Vagina (tissue), 2 donors: ENCODE results near the gene MAFF. TPM values are rescaled to one million over a fixed set of nuclear protein-coding genes. Genes with fewer than 3 reads are reported as not detected.

Experiments used
- DNase-seq, 2 donors: peaks; one replicate each; pipeline ENCODE4 v3.0.0-alpha.2; 2017; ENCODE audit errors: extremely low spot score in 2 of 2
- H3K27ac ChIP-seq: fragments of 200-600 bp; sonication (generic); one replicate; pipeline ENCODE4 v1.5.1; 2019
- H3K27me3 ChIP-seq: fragments of 200-600 bp; sonication (generic); one replicate; pipeline ENCODE4 v1.5.1; 2019
- H3K36me3 ChIP-seq, 2 donors: fragments of 200-600 bp; sonication (generic); one replicate each; pipeline ENCODE4 v1.5.1; 2017 to 2019
- H3K4me1 ChIP-seq: fragments of 200-600 bp; sonication (generic); one replicate; pipeline ENCODE4 v1.5.1; 2019
- H3K4me3 ChIP-seq, 2 donors: fragments of 200-600 bp; sonication (generic); 1 replicate in 1 of 2; 2 replicates in 1 of 2; pipeline ENCODE4 v1.5.1; 2016 to 2019
- H3K9me3 ChIP-seq: fragments of 200-600 bp; sonication (generic); one replicate; pipeline ENCODE4 v1.5.1; 2019
- POLR2A ChIP-seq, 2 donors: fragments of 450-650 bp; IDR thresholded peaks; one replicate each; pipeline ENCODE4 v1.6.1; 2017; ENCODE audit warnings: antibody characterized with exemption in 2 of 2, mild to moderate bottlenecking in 2 of 2, moderate library complexity in 2 of 2
- POLR2AphosphoS5 ChIP-seq, 2 donors: sonication (generic); formaldehyde crosslinking; IDR thresholded peaks; one replicate each; pipeline ENCODE4 v1.9.0; 2017; ENCODE audit warnings: antibody characterized with exemption in 2 of 2, mild to moderate bottlenecking in 2 of 2, low read depth in 1 of 2; ENCODE audit not compliant: insufficient read depth in 1 of 2
- intact Hi-C: fragments of 100-400 bp; cut with DNase I; formaldehyde crosslinking; loops from one replicate; pipeline ENCODE4 v1.15.1; 2023
- small RNA-seq: library from RNA; depleted of rRNA; stranded (forward); fragments of <200 nt; gene quantifications from one replicate; pipeline ENCODE3, GENCODE V24; 2016
- total RNA-seq: library from RNA; depleted of rRNA; stranded (reverse); fragments of >200 nt; gene quantifications from one replicate; pipeline ENCODE4 v1.2.3, GENCODE V29; 2016
- TF ChIP-seq, protein P1 (sequence below), 3 experiments: fragments of 450-650 bp in 2 of 3; fragments of 200-600 bp in 1 of 3; sonication (generic) in 1 of 3; IDR thresholded peaks; one replicate each; pipeline ENCODE4 v1.5.1; 2017 to 2019; ENCODE audit warnings: antibody characterized with exemption in 3 of 3, mild to moderate bottlenecking in 2 of 3, moderate library complexity in 2 of 3

MAFF gene
- total RNA-seq, 1 donor from 2014 or later = 90.6 TPM

DNA sequence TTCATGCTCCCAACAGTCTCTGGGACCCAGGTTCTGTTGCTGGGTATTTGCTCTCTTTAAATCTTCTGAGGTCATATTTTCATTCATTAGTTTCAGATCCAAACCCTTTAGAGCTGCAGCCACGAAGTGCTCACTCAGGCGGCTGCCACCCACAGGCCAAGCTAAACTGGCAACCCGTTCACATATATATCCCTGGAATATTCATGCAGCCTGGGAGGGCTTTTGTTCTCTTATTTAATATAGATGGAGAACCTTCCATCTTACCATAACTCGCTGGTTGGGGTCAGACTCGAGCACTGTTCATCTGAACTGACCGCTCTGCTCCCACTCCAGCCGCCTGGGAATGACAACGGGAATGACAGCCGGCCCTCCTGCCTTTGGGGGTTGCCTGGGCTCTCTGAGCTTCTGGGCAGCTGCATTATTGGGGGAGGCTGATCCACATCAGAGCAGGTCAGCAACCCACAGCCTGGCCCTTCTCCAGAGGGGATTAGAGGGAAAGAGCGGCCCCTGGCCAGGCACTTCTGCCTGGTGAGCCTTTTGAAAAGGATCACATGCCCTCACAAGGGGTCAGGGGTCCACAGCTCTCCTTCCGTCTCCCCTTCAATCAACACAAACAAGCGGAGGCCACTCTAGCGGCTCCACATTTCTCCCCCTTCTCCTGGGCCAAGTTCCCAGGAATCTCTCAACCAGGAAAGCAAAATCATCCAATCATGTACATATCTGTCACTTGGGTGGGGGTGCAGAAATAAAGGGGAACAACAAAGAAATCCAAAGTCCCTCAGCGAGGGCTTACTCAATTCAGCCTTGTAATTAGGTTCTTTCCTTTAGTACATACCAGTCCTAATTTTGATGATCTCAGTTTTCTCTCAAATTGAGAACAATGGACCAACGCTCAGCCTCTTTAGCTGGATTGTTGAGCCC is 59.2 kb downstream of the MAFF start:
- H3K4me1 ChIP-seq = peaks cover 69% of the 10 kb centered on the region
- intact Hi-C loops = no loop called here

DNA sequence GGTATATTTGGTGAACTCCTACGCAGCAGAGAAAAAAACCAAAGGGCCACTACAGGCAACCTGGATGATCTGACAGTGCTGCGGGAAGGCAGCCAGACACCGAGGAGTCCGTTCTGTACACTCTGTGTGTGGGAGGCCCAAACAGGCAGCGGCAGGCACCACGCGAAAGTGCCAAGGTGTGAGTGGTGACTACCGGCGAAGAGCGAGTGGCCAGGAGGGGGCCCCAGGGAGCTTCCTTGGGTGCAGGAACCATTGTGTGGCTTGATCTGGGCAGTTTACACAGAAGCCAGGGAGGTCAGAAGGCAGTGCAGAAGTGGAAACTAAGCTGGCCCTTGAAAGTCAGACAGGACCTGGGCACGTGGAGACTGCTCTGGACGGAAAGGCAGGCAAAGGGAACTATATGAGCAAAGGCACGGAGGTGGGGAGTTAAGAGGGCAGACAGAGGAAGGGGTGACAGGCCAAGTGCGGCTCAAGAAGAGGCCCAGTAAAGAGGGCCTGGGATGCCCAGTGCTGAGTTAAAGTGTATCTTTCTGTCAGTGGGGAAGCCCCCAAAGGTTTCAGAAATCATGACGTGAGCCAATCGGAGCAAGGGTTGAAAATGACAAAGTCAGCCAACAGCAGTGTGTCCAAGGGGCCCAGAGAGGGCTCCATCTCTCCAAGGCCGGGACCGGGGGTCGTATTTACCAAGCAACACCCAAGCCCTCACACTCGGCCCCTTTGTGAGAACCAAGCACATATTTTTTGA is 60.4 kb downstream of the MAFF start:
- Histone ChIP-seq H3K27me3 (no peaks in the 10 kb centered on the region), H3K9me3 (no peaks in the 10 kb centered on the region), H3K4me1 (peaks cover 80% of the 10 kb centered on the region), H3K4me3 (no peak overlapping the region), H3K36me3 (peaks cover 0 to 5% of the 10 kb centered on the region in 2 donors), H3K27ac (peak overlapping the region; percentile 70)
- intact Hi-C loops = no loop called here
- DNase-seq = no peak
- TF ChIP-seq, protein P1, sequence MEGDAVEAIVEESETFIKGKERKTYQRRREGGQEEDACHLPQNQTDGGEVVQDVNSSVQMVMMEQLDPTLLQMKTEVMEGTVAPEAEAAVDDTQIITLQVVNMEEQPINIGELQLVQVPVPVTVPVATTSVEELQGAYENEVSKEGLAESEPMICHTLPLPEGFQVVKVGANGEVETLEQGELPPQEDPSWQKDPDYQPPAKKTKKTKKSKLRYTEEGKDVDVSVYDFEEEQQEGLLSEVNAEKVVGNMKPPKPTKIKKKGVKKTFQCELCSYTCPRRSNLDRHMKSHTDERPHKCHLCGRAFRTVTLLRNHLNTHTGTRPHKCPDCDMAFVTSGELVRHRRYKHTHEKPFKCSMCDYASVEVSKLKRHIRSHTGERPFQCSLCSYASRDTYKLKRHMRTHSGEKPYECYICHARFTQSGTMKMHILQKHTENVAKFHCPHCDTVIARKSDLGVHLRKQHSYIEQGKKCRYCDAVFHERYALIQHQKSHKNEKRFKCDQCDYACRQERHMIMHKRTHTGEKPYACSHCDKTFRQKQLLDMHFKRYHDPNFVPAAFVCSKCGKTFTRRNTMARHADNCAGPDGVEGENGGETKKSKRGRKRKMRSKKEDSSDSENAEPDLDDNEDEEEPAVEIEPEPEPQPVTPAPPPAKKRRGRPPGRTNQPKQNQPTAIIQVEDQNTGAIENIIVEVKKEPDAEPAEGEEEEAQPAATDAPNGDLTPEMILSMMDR (IDR thresholded peaks at IDR 0.05) = peak in 1 of 3 experiments; percentile 38
- TF ChIP-seq POLR2A (IDR thresholded peaks at IDR 0.05) = no peak
- TF ChIP-seq POLR2AphosphoS5 (IDR thresholded peaks at IDR 0.05; ENCODE audit: insufficient read depth in 1 of 2, low read depth in 1 of 2) = peak in 1 of 2 donors; percentile 42

More for the DNA sequence above, 59.2 kb downstream of the MAFF start:
- H3K4me3 ChIP-seq = no peak overlapping the region
- H3K36me3 ChIP-seq = peaks cover 0 to 5% of the 10 kb centered on the region in 2 donors
- peak overlapping the region; percentile 70 for H3K27ac ChIP-seq
- DNase-seq = no peak
- H3K27me3 ChIP-seq = no peaks in the 10 kb centered on the region
- TF ChIP-seq, protein P1 (IDR thresholded peaks at IDR 0.05) = no peak
- TF ChIP-seq POLR2AphosphoS5 (IDR thresholded peaks at IDR 0.05; ENCODE audit: insufficient read depth in 1 of 2, low read depth in 1 of 2) (no peak), POLR2A (IDR thresholded peaks at IDR 0.05) (no peak)
- no peaks in the 10 kb centered on the region for H3K9me3 ChIP-seq

GRCh38 chr22:38264322-38264843 is 62.6 kb downstream of the MAFF start:
- TF ChIP-seq, protein P1 (IDR thresholded peaks at IDR 0.05) = no peak
- TF ChIP-seq POLR2AphosphoS5 (IDR thresholded peaks at IDR 0.05; ENCODE audit: insufficient read depth in 1 of 2, low read depth in 1 of 2) = no peak
- TF ChIP-seq POLR2A (IDR thresholded peaks at IDR 0.05) = no peak
- H3K4me1 ChIP-seq = peaks cover 83% of the 10 kb centered on the region
- no peaks in the 10 kb centered on the region for H3K27me3 ChIP-seq
- H3K4me3 ChIP-seq = no peak overlapping the region
- H3K27ac ChIP-seq = no peak overlapping the region
- intact Hi-C loops = no loop called here
- DNase-seq = no peak
- peaks cover 0 to 5% of the 10 kb centered on the region in 2 donors for H3K36me3 ChIP-seq
- no peaks in the 10 kb centered on the region for H3K9me3 ChIP-seq

Small RNA genes within 50 kb of the gene (small RNA-seq; reads per million reads assigned to genes)
- gene RN7SL704P = not detected

Other genes with a start within 250 kb of the MAFF start
- gene C22orf23, start 248.4 kb upstream of the MAFF start, total RNA-seq = not detected
- 57.9 TPM for gene POLR2F, start 248.3 kb upstream of the MAFF start, total RNA-seq
- 3.2 TPM for gene SOX10, start 217.4 kb upstream of the MAFF start, total RNA-seq
- 21.1 TPM for gene PICK1, start 144.6 kb upstream of the MAFF start, total RNA-seq
- gene SLC16A8, start 117.8 kb upstream of the MAFF start, total RNA-seq = 0.98 TPM
- gene BAIAP2L2, start 91.3 kb upstream of the MAFF start, total RNA-seq = not detected
- gene PLA2G6, start 20.2 kb upstream of the MAFF start, total RNA-seq = 35.8 TPM
- gene TMEM184B, start 71.0 kb downstream of the MAFF start, total RNA-seq = 50.8 TPM
- 162 TPM for gene CSNK1E, start 115.4 kb downstream of the MAFF start, total RNA-seq